ENCODE measurements around the gene SPATA45. TPM values are rescaled to one million over a fixed set of nuclear protein-coding genes. Genes with fewer than 3 reads are reported as not detected.
"Not testable (repeated sequence)": the region's sequence is repeated elsewhere in the genome, so short reads cannot be mapped to it uniquely, and the experiment has no call there.

SPATA45 gene
- total RNA-seq, 4 donors from 2014 or later = not detected

DNA sequence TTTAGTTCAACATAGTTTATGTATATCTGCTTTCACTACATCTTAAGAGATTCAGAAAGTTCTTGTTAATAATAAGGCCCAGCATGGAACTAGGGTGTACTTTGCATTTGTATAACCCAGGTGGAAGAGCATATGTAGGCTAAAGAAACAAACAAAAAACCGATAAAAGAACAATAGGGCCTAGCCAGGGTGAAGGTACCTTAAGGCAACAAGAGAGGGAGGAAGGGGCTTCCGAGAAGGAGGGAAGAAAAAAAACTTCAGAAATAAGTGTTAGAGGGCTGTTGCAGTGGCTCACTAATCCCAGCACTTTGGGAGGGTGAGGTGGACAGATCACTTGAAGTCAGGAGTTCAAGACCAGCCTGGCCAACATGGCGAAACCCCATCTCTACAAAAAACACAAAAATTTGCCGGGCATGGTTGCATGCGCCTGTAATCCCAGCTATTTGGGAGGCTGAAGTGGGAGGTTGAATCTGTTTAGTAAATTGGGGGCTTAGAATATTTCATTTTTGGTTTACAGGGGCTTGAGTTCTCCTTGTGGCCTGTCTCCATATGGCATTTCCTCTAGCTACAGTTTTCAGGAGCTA is 4.7 kb upstream of the SPATA45 start:
- Histone ChIP-seq H3K27ac (no peak overlapping the region), H3K4me3 (no peak overlapping the region), H3K36me3 (no peaks in the 10 kb centered on the region), H3K4me1 (peaks cover 0 to 5% (median under 1%) of the 10 kb centered on the region in 4 donors), H3K27me3 (no peaks in the 10 kb centered on the region), H3K9me3 (no peaks in the 10 kb centered on the region)
- DNase-seq = no peak
- TF ChIP-seq, protein P1, sequence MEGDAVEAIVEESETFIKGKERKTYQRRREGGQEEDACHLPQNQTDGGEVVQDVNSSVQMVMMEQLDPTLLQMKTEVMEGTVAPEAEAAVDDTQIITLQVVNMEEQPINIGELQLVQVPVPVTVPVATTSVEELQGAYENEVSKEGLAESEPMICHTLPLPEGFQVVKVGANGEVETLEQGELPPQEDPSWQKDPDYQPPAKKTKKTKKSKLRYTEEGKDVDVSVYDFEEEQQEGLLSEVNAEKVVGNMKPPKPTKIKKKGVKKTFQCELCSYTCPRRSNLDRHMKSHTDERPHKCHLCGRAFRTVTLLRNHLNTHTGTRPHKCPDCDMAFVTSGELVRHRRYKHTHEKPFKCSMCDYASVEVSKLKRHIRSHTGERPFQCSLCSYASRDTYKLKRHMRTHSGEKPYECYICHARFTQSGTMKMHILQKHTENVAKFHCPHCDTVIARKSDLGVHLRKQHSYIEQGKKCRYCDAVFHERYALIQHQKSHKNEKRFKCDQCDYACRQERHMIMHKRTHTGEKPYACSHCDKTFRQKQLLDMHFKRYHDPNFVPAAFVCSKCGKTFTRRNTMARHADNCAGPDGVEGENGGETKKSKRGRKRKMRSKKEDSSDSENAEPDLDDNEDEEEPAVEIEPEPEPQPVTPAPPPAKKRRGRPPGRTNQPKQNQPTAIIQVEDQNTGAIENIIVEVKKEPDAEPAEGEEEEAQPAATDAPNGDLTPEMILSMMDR (IDR thresholded peaks at IDR 0.05) = no peak
- no peak for TF ChIP-seq POLR2A (IDR thresholded peaks at IDR 0.05)

DNA sequence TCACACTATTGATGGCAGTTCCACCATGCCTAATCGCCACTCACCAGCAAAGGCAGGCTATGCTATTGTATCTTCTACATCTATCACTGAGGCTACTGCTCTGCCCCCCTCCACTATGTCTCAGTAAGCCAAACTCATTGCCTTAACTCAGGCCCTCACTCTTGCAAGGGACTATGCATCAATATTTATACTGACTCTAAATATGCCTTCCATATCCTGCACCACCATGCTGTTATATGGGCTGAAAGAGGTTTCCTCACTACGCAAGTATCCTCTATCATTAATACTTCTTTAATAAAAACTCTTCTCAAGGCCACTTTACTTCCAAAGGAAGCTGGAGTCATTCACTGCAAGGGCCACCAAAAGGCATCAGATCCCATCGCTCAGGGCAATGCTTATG is 2.9 kb downstream of the SPATA45 start:
- not testable (repeated sequence) for H3K4me3 ChIP-seq, H3K4me1 ChIP-seq, DNase-seq, H3K27ac ChIP-seq, H3K27me3 ChIP-seq, H3K9me3 ChIP-seq, H3K36me3 ChIP-seq

DNA sequence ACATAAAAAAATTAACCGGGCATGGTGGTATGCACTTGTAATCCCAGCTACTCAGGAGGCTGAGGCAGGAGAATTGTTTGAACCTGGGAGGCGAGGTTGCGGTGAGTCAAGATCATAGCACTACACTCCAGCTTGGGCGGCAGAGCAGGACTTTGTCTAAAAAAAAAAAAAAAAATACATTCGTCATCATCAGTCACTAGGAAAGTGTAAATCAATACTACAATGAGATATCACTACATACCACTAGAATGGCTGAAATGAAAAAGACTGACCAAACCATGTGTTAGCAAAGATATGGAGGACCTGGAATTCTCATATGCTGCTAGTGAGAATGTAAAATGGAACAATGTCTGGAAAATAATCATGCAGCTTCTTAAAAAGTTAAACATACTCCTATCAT is 9.3 kb downstream of the SPATA45 start:
- Histone ChIP-seq H3K9me3 (no peaks in the 10 kb centered on the region), H3K27me3 (no peaks in the 10 kb centered on the region), H3K4me3 (no peak overlapping the region), H3K4me1 (peaks cover 0 to 3% (median 0%) of the 10 kb centered on the region in 4 donors), H3K36me3 (no peaks in the 10 kb centered on the region), H3K27ac (no peak overlapping the region)
- no peak for DNase-seq
- no peak for TF ChIP-seq POLR2A (IDR thresholded peaks at IDR 0.05)
- TF ChIP-seq, protein P1 (IDR thresholded peaks at IDR 0.05) = no peak

DNA sequence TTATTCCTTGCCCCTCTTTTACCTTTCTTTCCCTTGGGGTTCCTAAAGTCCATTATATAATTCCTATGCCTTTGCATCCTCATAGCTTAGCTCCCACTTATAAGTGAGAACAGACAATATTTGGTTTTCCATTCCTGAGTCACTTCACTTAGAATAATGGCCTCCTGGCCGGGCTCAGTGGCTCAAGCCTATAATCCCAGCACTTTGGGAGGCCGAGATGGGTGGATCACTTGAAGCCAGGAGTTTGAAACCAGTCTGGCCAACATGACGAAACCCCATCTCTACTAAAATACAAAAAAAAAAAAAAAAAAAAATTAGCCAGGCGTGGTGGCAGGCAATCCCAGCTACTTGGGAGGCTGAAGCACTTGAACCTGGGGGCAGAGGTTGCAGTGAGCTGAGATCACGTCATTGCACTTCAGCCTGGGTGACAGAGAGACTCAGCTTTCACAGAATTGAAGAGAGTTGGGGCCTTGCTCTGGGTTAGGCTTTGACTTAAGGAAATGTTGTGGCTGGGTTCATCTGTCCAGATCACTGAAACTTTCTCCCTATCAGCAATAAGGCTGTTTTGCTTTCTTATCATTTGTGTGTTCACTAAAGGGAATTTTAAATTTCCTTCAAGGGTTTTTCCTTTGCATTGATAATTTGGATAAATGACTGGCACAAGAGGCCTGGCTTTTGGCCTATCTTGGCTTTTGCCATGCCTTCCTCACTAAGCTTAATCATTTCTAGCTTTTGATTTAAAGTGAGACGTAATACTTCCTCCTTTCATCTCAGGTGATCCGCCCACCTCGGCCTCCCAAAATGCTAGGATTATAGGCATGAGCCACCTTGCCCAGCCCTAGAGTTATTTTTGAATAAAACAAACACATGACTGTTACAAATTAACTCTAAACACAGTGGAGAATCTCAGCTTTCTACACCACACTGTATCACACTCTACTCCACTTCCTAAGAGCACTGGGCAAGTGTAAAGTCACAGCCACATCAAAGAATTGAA is 13.9 kb downstream of the SPATA45 start:
- H3K27ac ChIP-seq = peak overlapping the region in 3 of 4 donors; percentile 38 to 86 (median 74)
- DNase-seq = peak in 2 of 3 donors; percentile 62 to 80

DNA sequence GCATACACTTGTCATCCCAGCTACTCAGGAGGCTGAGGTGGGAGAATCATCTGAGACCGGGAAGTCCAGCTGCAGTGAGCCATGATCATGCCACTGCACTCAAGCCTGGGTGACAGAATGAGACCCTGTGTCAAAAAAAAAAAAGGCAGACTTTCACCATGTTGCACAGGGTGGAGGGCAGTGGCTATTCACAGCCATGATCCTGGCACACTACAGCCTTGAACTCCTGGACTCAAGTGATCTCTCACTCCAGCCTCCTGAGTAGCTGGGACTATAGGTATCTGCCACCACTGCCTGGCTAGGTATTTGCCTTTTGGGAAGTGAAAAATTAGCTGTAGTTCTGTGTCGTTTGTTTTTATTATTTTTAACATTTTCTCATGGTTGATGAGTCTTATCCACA is 19.1 kb downstream of the SPATA45 start:
- TF ChIP-seq, protein P1 (IDR thresholded peaks at IDR 0.05) = no peak
- TF ChIP-seq POLR2A (IDR thresholded peaks at IDR 0.05) = no peak
- peaks cover 0 to 14% (median 0%) of the 10 kb centered on the region in 4 donors for H3K4me1 ChIP-seq
- no peak overlapping the region for H3K4me3 ChIP-seq
- H3K27me3 ChIP-seq = no peaks in the 10 kb centered on the region
- DNase-seq = no peak
- peak overlapping the region in 3 of 4 donors; percentile 32 to 85 (median 79) for H3K27ac ChIP-seq
- H3K36me3 ChIP-seq = no peaks in the 10 kb centered on the region
- peaks cover 0 to 14% (median 4%) of the 10 kb centered on the region in 4 donors for H3K9me3 ChIP-seq

More for the DNA sequence above, 13.9 kb downstream of the SPATA45 start:
- H3K4me1 ChIP-seq, H3K27me3 ChIP-seq, H3K4me3 ChIP-seq, H3K36me3 ChIP-seq, H3K9me3 ChIP-seq: not testable (repeated sequence)
- TF ChIP-seq POLR2A (IDR thresholded peaks at IDR 0.05) = peak in 1 of 2 donors; percentile 35

DNA sequence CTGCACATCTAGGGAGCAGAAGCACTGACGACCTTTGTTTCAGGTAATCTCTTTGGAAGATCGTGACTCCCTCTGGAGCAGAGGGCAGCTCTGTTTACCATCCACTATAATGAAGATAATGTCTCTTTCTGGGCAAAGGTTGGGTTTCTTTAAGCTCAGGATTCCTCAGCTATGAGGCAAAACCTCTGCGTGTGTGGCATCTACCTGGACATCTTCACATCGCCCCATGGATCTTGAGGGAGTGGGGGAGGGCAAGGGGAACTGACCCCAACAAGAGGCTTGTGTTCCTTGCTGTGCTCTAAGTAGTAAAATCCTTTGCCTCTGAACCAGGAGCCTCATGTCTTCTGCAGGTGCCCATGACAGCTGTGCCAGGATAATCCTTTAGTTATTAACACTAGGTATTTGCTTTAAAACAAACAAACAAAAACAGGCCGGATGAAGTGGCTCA is 19.6 kb downstream of the SPATA45 start:
- H3K4me3 ChIP-seq = no peak overlapping the region
- H3K36me3 ChIP-seq = no peaks in the 10 kb centered on the region
- TF ChIP-seq POLR2A (IDR thresholded peaks at IDR 0.05) = peak in 1 of 2 donors; percentile 42
- TF ChIP-seq, protein P1 (IDR thresholded peaks at IDR 0.05) = no peak
- peak overlapping the region in 3 of 4 donors; percentile 32 to 85 (median 79) for H3K27ac ChIP-seq
- peak in 2 of 3 donors; percentile 64 to 68 for DNase-seq
- H3K27me3 ChIP-seq = no peaks in the 10 kb centered on the region
- H3K4me1 ChIP-seq = peaks cover 0 to 14% (median 0%) of the 10 kb centered on the region in 4 donors
- peaks cover 0 to 14% (median 4%) of the 10 kb centered on the region in 4 donors for H3K9me3 ChIP-seq
